GM12874 (cell line): ENCODE measurements around the gene ZNF830.

ENCODE experiments used
- CTCF ChIP-seq: IDR thresholded peaks from 2 replicates; pipeline ENCODE4 v1.5.1; 2011; ENCODE audit warnings: low read depth, mild to moderate bottlenecking, control low read depth, low read length, moderate library complexity; ENCODE audit not compliant: insufficient read depth

The ZNF830 gene

DNA sequence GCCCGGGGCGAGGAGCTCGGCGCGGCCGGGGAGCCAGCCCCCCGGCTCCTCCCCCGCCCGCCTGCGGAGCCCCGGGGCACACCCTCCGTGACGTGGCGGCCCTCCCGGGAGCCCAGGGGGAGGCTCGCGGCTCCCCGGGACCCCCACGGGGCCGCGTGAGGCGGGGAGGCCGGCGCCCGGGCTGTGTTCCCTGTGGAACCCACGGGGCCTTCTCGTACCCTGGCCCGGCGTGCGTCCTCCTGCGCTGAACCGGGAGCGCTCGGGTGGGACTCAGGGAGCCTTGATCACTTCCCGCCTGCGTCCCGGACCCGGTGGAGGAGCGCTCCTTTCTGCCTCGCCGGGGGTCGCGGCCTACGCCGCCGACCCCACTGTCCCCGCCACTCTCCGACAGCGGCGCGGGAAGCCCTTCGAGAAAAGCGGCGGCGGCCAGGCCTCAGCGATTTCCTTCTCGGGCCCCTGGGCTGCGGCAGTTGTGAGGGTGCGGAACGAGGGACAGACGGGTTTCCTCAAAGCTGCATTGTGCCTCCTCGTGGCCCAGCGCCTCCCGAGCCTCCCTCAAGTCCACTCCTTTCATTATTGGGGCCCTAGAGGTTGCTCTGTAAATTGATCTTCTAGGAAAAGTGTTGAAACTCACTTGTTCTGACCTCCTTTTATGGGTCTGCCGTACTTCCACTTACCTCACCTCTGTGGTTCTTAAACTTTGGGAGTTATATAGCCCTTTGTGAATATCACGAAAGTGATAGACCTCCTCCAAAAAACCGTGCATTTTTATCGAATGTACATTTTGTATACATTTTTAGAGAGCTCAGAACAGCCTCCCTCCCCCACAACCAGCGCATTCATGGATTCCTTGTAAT is 19.6 kb downstream of the ZNF830 start:
- peak; percentile 43 for TF ChIP-seq CTCF

- no peak for TF ChIP-seq CTCF
Measured at GRCh38 chr17:34981538-34982241, 20.4 kb downstream of the ZNF830 start.

- TF ChIP-seq CTCF = no peak
Measured at GRCh38 chr17:34987232-34987631, 25.9 kb downstream of the ZNF830 start.

- no peak for TF ChIP-seq CTCF
Measured at GRCh38 chr17:34988644-34989043, 27.3 kb downstream of the ZNF830 start.

GRCh38 chr17:34989473-34989872 is 28.1 kb downstream of the ZNF830 start:
- TF ChIP-seq CTCF = no peak

DNA sequence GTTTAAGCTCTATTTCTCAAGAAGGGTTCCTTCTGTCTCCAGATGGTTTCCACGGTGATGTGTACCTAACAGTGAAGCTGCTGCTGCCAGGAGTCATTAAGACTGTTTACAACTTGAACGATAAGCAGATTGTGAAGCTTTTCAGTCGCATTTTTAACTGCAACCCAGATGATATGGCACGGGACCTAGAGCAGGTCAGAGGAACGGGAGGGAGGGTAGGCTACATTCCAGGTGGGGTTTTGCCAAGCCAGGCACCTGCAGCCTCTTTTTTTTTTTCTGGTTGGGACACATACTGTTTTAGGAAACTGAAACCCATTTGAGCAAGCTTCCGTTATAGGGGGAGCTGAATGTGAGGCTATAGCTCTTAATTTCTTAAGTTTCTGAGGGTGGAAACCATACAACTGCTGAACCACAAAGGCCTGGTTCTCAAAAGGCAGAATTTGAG is 29.6 kb downstream of the ZNF830 start:
- TF ChIP-seq CTCF = no peak

GRCh38 chr17:34991606-34992005 is 30.3 kb downstream of the ZNF830 start:
- no peak for TF ChIP-seq CTCF
